Measurements from ENCODE around the gene SOAT2.

SOAT2 gene

GRCh38 chr12:53086361-53086760 is 16.9 kb upstream of the SOAT2 start:
- DNase-seq: no peak

GRCh38 chr12:53090105-53090504 is 13.2 kb upstream of the SOAT2 start:
- no peak for DNase-seq

- DNase-seq: no peak
Measured at GRCh38 chr12:53090554-53090953, 12.7 kb upstream of the SOAT2 start.

GRCh38 chr12:53091756-53092155 is 11.5 kb upstream of the SOAT2 start:
- DNase-seq: no peak

GRCh38 chr12:53093777-53094393 is 9.4 kb upstream of the SOAT2 start:
- DNase-seq: peak; percentile 48

GRCh38 chr12:53094394-53094787 is 8.9 kb upstream of the SOAT2 start:
- peak; percentile 40 for DNase-seq

- DNase-seq: peak; percentile 42
Measured at GRCh38 chr12:53094796-53095595, 8.3 kb upstream of the SOAT2 start.

GRCh38 chr12:53095596-53095895 is 7.7 kb upstream of the SOAT2 start:
- DNase-seq: peak; percentile 35

- DNase-seq: peak; percentile 44
Measured at GRCh38 chr12:53096089-53096741, 7.1 kb upstream of the SOAT2 start.

- DNase-seq: no peak
Measured at GRCh38 chr12:53096759-53097158, 6.5 kb upstream of the SOAT2 start.

GRCh38 chr12:53097207-53097563 is 6.1 kb upstream of the SOAT2 start:
- DNase-seq: no peak

GRCh38 chr12:53097564-53098353 is 5.5 kb upstream of the SOAT2 start, which contains the start of gene IGFBP6:
IGFBP6 (plus strand) TSS chr12:53097667; CDS start chr12:53097718, 51 bp downstream.
- DNase-seq: peak; percentile 84

GRCh38 chr12:53098354-53098981 is 4.8 kb upstream of the SOAT2 start:
- DNase-seq: peak; percentile 72

GRCh38 chr12:53099071-53099882 is 4.0 kb upstream of the SOAT2 start:
- DNase-seq: peak; percentile 98

- DNase-seq: no peak
Measured at GRCh38 chr12:53100466-53101151, 2.7 kb upstream of the SOAT2 start.

GRCh38 chr12:53101266-53101665 is 2.0 kb upstream of the SOAT2 start:
- no peak for DNase-seq

GRCh38 chr12:53101931-53102781 is 1.1 kb upstream of the SOAT2 start:
- no peak for DNase-seq

GRCh38 chr12:53103860-53104305 is 597 bp downstream of the SOAT2 start:
- no peak for DNase-seq

GRCh38 chr12:53105256-53105655 is 2.0 kb downstream of the SOAT2 start:
- DNase-seq: no peak

Data from activated CD8-positive, alpha-beta memory T cell treated with anti-CD3 and anti-CD28 coated beads, Interleukin-2, amount 50 U/mL, for 48 hours (primary cell).